Loucy (cell line): ENCODE data around the gene HHIP.

Experiments used
- H2AFZ ChIP-seq: fragments of 200-600 bp; sonication (generic); 2 replicates; pipeline ENCODE4 v1.6.0; 2016; ENCODE audit warnings: antibody characterized with exemption, mild to moderate bottlenecking, low read length, moderate library complexity
- H3F3A ChIP-seq: fragments of 200-600 bp; 2 replicates; pipeline ENCODE4 v1.6.0; 2016; ENCODE audit warnings: antibody characterized with exemption, low read depth, mild to moderate bottlenecking
- H3K27me3 ChIP-seq: fragments of 200-600 bp; sonication (generic); 2 replicates; pipeline ENCODE4 v1.6.1; 2014; ENCODE audit warnings: low read length, mild to moderate bottlenecking; ENCODE audit not compliant: insufficient read depth, poor library complexity, severe bottlenecking
- H3K36me3 ChIP-seq: fragments of 200-600 bp; sonication (generic); 2 replicates; pipeline ENCODE4 v1.6.1; 2016; ENCODE audit warnings: low read length; ENCODE audit not compliant: insufficient read depth
- H3K4me1 ChIP-seq: fragments of 200-600 bp; sonication (generic); 2 replicates; pipeline ENCODE4 v1.5.1; 2014; ENCODE audit warnings: low read length, mild to moderate bottlenecking; ENCODE audit not compliant: insufficient read depth, poor library complexity, severe bottlenecking
- H3K4me2 ChIP-seq: fragments of 200-600 bp; sonication (generic); 2 replicates; pipeline ENCODE4 v1.6.0; 2014; ENCODE audit warnings: antibody characterized with exemption, low read length, low read depth, mild to moderate bottlenecking; ENCODE audit not compliant: poor library complexity, severe bottlenecking
- H3K4me3 ChIP-seq: fragments of 200-600 bp; sonication (generic); 2 replicates; pipeline ENCODE4 v1.5.1; 2014; ENCODE audit warnings: low read length, mild to moderate bottlenecking, mixed read lengths; ENCODE audit not compliant: poor library complexity, severe bottlenecking
- H3K79me2 ChIP-seq: fragments of 200-600 bp; sonication (generic); 2 replicates; pipeline ENCODE4 v1.6.1; 2014; ENCODE audit warnings: low read length; ENCODE audit not compliant: insufficient read depth
- H3K9ac ChIP-seq: fragments of 200-600 bp; sonication (generic); 2 replicates; pipeline ENCODE4 v1.6.0; 2014; ENCODE audit warnings: mild to moderate bottlenecking, low read depth, low read length, moderate library complexity; ENCODE audit not compliant: poor library complexity, severe bottlenecking
- H3K9me2 ChIP-seq: fragments of 200-600 bp; sonication (generic); replicated peaks from 2 replicates; pipeline ENCODE4 v1.6.1; 2016; ENCODE audit warnings: low read depth, low read length, mixed read lengths
- H3K9me3 ChIP-seq: fragments of 200-600 bp; sonication (generic); 2 replicates; pipeline ENCODE4 v1.6.1; 2014; ENCODE audit warnings: mild to moderate bottlenecking, antibody characterized with exemption, low read length, low read depth; ENCODE audit not compliant: insufficient read depth
- H4K20me1 ChIP-seq: fragments of 200-600 bp; sonication (generic); 2 replicates; pipeline ENCODE4 v1.6.0; 2014; ENCODE audit warnings: antibody characterized with exemption, low read length, mild to moderate bottlenecking; ENCODE audit not compliant: insufficient read depth, poor library complexity, severe bottlenecking
- CTCF ChIP-seq: fragments of 200-600 bp; sonication (generic); conservative IDR thresholded peaks from 2 replicates; pipeline ENCODE4 v1.5.1; 2014; ENCODE audit warnings: mild to moderate bottlenecking, antibody characterized with exemption, low read length
- EZH2phosphoT487 ChIP-seq: fragments of 200-600 bp; IDR thresholded peaks from 2 replicates; pipeline ENCODE4 v1.6.1; 2018; ENCODE audit warnings: antibody characterized with exemption, mild to moderate bottlenecking, moderate library complexity, borderline replicate concordance

HHIP gene

GRCh38 chr4:144733566-144733965 lies 87.6 kb downstream of the HHIP start:
- Histone ChIP-seq H3K9me2 (no peaks in the 10 kb centered on the region), H2AFZ (no peak overlapping the region), H3K9me3 (no peaks in the 10 kb centered on the region), H3K4me2 (no peak overlapping the region), H3K27me3 (no peaks in the 10 kb centered on the region), H3F3A (no peaks in the 10 kb centered on the region), H3K79me2 (no peaks in the 10 kb centered on the region), H3K4me3 (no peak overlapping the region), H3K9ac (no peak overlapping the region), H3K4me1 (no peaks in the 10 kb centered on the region), H4K20me1 (no peaks in the 10 kb centered on the region), H3K36me3 (peaks cover 16% of the 10 kb centered on the region)
- no peak for TF ChIP-seq CTCF
- TF ChIP-seq EZH2phosphoT487: no peak

DNA sequence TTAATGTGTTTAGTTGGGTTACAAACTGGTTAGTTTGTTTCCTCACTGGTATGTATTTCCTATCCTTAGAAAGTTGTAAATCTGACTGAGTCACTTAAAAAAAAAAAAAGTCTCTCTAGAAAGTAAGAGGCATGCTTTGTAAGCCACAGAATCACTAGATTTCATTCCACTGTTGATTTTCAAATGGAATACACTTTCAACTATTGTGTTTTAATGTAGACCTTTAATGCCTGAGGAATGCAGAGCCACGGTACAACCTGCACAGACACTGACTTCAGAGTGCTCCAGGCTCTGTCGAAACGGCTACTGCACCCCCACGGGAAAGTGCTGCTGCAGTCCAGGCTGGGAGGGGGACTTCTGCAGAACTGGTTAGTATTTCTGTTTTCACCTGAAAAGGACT lies 88.6 kb downstream of the HHIP start:
- H3K9ac ChIP-seq: no peak overlapping the region
- no peaks in the 10 kb centered on the region for H3K9me3 ChIP-seq
- H3K4me2 ChIP-seq: no peak overlapping the region
- no peak for TF ChIP-seq EZH2phosphoT487
- no peak for TF ChIP-seq CTCF
- H2AFZ ChIP-seq: no peak overlapping the region
- no peaks in the 10 kb centered on the region for H3K79me2 ChIP-seq
- H3K4me1 ChIP-seq: no peaks in the 10 kb centered on the region
- no peaks in the 10 kb centered on the region for H3K9me2 ChIP-seq
- H3F3A ChIP-seq: no peaks in the 10 kb centered on the region
- peaks cover 25% of the 10 kb centered on the region for H3K36me3 ChIP-seq
- no peaks in the 10 kb centered on the region for H4K20me1 ChIP-seq
- H3K27me3 ChIP-seq: no peaks in the 10 kb centered on the region
- no peak overlapping the region for H3K4me3 ChIP-seq

GRCh38 chr4:144738649-144739048 lies 92.7 kb downstream of the HHIP start:
- TF ChIP-seq CTCF (no peak), EZH2phosphoT487 (no peak)
- Histone ChIP-seq H3K9me2 (no peaks in the 10 kb centered on the region), H3K4me3 (no peak overlapping the region), H3K4me2 (no peak overlapping the region), H3F3A (no peaks in the 10 kb centered on the region), H3K9me3 (no peaks in the 10 kb centered on the region), H4K20me1 (no peaks in the 10 kb centered on the region), H2AFZ (no peak overlapping the region), H3K79me2 (no peaks in the 10 kb centered on the region), H3K36me3 (peaks cover 30% of the 10 kb centered on the region), H3K27me3 (no peaks in the 10 kb centered on the region), H3K4me1 (no peaks in the 10 kb centered on the region), H3K9ac (no peak overlapping the region)
